GM18870 (cell line): ENCODE measurements around the gene PLA2G4E.
A peak's percentile ranks its signal among the peaks of the same experiment; 100 is the strongest.

Source experiments
- ATAC-seq: cut with Tn5 transposase; IDR thresholded peaks from one replicate; pipeline ENCODE4 v1.9.1; 2021; ENCODE audit warnings: moderate library complexity; ENCODE audit not compliant: unreplicated experiment

Gene PLA2G4E

GRCh38 chr15:41979493-41980266 lies 41.2 kb downstream of the PLA2G4E start:
- ATAC-seq, result no peak

DNA sequence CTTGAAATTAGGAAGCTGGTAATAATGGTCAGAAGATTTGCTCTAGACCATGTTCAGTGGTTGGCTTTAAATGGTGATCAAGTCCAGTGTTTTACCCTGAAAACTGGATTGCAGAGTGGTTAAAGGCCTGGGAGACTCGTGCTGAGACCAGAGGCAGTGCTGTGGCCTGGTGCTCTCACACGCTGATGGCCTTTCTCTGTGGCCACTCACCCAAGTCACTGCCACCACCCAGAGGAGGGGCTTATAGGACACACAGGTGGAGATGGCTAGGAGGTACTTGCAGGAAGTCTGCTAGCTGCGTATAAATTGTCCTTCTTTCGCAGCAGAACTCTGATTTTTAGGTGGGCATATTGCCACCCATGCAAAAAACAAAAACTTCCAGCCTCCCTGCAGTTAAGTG lies 42.3 kb downstream of the PLA2G4E start:
- no peak for ATAC-seq

- ATAC-seq, result no peak
These were observed 43.0 kb downstream of the PLA2G4E start for GRCh38 chr15:41977757-41978383.

GRCh38 chr15:41975669-41976068 lies 45.2 kb downstream of the PLA2G4E start:
- ATAC-seq, result no peak

GRCh38 chr15:41974041-41974440 lies 46.8 kb downstream of the PLA2G4E start:
- no peak for ATAC-seq

- ATAC-seq, result peak; percentile 75
These were observed 48.3 kb downstream of the PLA2G4E start, which contains the start of gene EHD4 for GRCh38 chr15:41972253-41973242. EHD4 (minus strand) TSS chr15:41972557; CDS start chr15:41972494, 63 bp downstream.

- peak; percentile 1 for ATAC-seq
These were observed 49.0 kb downstream of the PLA2G4E start for GRCh38 chr15:41971895-41972252.

DNA sequence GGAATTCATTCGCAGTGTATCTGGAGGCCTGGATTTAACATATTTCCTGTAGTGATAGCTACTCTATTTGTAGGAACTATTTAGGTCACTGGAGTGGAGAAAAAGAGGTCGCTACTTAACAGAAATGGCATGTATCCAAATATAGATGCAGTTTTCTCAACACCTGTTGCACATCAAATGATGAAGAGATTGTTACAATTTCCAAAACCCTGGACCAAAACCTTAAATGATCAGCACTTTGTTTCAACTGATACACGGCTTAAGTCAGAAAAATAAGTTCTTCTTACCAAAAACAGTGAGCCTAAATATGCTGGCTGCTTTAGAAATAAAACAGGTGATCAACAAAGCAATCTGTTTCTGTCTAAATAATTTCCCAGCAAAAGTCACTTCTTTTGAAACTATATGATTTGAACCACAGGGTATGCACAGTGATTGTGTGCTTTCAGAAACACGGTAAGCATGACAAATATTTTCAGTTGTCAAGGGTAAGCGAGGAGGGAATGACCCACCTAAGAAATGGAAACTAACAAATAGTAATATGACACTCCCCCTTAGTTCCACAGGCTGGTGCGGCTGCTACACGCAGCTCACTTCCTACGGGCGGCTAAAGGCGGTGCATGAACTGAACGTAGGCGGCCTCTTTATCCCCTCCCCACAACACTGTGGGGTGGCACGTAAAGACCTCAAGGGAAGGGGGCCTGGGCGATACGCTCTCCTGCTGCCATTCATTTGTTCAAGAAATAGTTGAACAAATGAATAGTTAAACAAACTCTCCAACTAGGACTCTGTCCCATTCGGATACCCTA lies 49.5 kb downstream of the PLA2G4E start:
- ATAC-seq, result peak; percentile 46

GRCh38 chr15:41970456-41970855 lies 50.4 kb downstream of the PLA2G4E start:
- no peak for ATAC-seq

DNA sequence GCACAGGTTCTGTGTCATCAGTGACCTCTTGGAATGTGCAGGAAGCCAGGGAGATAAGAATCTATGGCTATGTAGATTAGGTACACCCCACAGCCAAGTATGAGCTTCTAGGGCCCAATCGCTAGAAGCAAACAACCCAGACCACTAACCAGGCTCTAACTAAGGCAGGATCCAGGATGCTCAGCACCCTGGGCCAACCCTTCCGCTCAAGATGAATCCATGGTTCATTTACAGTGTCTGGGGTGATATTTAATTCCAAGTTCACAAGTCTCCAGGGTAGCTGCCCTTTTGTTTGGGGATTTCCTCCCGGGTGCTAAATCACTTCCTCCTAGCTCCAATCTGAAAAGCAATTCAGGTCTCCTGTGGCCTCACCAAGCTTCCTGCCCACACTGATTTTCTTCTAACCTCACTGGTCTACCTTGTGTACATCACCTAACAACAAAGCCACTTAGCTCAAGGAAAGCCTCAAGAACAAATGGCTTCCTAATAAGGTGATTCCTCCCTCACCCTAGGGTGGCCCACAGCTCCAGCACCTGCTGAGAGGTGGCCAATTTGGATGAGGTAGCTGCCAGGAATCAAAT lies 50.9 kb downstream of the PLA2G4E start:
- no peak for ATAC-seq

DNA sequence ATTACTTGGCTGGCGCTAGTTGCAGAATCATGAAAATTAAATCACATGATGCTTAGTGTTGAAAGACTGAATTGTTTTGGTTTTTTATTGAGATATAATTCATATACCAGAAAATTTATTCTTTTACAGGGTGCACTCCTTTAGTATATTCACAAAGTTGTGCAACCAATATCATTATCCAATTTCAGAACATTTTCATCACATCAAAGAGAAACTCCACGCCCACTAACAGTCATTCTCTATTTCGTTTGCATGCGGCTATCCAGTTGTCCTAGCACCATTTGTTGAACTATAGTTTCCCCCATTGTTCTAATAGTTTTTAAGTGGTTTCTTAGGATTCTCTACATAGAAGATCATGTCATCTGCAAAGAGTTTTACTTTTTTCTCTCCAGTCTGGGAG lies 52.1 kb downstream of the PLA2G4E start:
- no peak for ATAC-seq

- ATAC-seq, result no peak
These were observed 53.2 kb downstream of the PLA2G4E start for GRCh38 chr15:41967506-41968206.

DNA sequence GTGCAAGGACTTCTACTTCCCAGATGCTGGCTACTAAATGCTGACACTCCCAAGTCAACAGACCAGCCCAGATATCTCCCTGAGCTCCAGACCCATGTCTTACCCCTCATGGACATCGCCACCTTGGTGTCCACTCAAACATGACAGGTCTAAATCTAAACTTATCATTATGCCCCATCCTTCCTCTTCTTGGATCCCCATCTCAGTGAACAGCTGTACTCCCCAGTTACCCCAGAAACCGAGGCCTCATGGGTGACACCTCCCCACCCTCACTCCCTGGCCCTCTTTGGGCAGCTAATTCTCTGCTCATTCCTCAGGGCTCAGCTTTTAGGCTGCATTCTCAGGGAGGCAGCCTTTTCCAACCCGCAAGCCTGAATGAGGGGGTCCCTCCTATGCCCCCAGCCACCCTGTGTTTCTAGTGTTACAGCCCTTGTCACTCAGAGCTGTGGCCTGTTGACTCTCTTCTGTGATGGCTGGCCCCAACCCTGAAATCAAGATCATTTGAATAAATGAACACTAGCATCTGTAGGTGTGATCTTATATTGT lies 53.8 kb downstream of the PLA2G4E start:
- ATAC-seq, result no peak

DNA sequence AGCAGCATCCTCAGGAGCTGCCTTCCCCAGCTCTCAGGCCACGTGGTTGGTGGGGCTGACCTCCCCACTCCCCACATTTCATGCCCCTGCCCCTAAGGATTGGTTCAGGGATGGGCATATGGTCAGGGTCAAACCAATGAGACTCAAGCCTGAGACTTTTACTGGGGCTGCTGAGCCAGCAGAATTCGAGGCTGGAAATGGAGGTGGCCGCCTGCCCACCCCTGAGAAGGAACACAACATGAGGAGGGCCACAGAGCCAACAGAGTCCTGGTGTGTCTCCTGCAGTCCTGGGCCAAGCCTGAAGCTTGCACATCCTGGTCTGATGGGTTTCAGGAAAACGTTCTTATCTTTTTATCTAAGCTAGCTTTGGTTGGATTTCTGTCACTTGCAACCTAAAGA lies 54.4 kb downstream of the PLA2G4E start:
- no peak for ATAC-seq

DNA sequence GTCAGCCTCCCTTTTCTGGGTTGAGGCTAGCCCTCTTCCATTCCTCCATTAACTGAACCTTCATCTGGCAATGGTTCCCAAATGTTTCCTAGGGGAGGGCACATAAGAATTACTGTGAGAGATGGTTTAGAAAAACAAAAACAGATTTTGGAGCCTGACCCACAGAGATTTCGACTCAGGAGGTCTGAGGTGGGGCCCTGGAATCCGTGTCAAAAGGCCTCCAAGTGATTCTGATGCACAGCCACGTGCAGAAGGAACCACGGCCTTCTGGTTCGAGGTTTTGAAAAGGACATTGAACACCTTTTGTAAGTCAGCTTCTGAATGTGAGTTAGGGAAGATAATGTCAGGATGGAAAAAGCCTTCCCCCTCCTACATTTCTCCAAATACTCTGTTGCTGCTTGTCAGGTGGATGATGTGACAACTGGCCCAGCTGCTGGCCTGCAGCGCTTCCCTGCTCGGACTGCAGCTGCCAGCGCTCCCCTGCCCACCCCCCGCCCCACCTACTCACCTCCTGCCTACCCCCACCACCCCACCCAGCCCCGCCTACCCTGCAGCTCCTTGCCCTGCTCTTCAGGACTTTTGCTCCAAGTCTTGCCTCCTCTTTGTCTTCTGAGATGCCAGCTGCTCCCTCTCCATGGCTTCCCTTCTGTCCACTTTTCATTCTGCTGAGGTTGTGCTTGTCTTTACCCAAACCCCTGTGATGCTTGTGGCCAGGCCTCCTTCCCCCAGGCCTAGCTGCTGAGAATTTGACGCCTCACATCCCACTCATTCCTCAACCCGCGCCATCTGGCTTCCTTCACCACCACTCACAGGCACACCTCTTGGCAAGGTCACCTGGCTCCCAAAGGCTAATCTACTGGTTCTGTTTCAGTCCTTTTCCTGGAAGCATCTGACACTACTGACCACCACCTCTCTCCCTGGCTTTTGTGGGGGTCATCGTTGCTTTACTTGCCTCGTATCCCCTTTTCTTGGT lies 55.1 kb downstream of the PLA2G4E start:
- ATAC-seq, result no peak

DNA sequence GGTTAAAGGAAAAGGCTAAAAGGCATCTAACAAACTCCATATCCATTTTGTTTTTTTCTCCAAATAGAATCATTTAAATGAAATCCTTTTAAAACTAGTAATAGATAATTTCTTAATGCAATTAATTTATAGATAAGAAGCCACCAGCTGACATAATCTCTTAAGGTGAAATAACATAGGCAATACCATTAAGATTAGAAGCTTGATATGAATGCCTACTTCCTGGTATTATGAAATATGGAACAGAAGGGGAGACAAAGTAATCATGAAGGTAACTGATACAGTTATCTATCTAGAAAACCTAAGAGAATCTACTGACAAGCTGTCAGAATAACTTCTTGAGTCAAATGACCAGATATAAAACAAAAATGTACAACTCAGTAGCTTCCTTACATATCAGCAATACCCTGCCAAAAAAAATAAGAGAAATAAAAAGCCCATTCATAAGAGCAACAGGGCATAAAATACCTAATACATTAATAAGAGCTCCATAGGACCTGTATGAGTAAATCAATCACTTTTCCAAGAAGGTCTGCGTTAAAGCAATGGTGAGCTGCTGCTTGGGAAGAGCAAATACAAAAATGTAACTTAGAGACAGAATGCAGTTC lies 59.1 kb downstream of the PLA2G4E start:
- ATAC-seq, result no peak

DNA sequence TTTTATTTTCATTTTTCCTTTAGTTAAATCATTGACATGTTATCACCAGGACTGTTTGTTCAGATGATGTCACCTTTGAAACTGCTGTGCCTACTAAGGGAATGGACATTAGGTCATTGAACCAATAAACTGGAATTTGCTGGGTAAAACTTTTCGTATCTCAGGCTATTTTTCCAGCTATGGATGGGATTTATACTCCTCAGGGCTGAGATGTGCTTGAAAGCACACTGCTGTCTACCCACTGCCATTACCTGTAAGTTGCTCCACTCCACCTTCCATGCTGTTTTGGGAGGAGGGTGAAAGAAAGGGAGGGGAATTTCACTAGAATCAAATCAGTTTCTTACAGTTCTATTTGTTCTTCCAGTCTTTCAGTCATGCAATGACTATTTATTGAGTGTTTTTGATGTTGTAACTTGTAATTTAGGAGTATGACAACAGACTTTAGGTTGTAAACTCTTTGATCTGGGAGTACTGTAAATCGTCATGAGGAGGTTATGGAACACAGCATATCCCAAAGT lies 59.8 kb downstream of the PLA2G4E start:
- ATAC-seq, result no peak
